ENCODE data around the gene SH3RF2. TPM values are rescaled to one million over a fixed set of nuclear protein-coding genes. Genes with fewer than 3 reads are reported as not detected.

SH3RF2 gene
- total and polyA plus RNA-seq, 10 of the 15 experiments (the other 5 are each of a cell fraction or from before 2014, with no cell fraction given) = 0.15 TPM; not detected in 9

DNA sequence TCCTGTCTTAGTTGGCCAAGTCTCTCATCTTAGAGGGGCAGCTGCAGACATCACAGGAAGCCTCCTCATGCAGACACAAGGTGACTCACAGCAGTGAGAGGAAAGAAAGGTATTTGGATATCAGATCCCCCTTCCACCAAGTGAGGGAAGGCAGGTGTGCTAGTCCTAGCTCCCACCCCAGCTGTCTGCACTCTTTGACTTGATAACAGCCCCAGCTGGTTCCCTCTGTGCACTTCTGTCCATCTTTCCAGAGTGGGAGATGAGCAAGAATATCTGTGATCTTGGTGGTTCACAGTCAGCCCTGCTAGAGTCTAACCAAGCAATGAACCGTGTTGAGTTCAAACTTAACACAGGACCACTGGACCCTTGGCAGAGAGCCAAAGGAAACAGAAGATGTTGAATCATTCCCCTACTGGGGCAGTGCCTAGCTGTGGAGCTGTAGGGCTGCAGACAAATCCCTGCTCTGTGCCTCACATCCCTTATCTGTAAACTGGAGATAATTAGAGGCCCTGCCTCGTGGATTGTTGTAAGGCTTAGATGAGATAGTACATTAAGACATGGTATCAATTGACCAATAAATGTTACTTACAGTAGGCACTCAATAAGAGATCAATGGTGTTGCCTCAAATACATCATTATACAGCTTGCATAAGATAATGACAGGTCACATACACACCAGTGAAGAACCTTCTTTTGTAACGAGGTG lies 39.1 kb downstream of the SH3RF2 start:
- SMC1A ChIA-PET (ENCODE audit: uncharacterized antibody, unreplicated experiment) = interaction anchor here (1.1 kb wide), 1 partner anchor 155 kb away, joined by 3 read pairs; no protein-coding TSS in a partner anchor
- Histone ChIP-seq H2AFZ (ENCODE audit: control insufficient read depth, low read depth, low read length) (no peak overlapping the region), H3K27me3 (replicated peaks in 1 of 2; ENCODE audit: control insufficient read depth in 2 of 2, insufficient read depth in 2 of 2, low read length in 1 of 2) (no peaks in the 10 kb centered on the region; a peak in 1 of 4 replicates), H4K20me1 (ENCODE audit: control insufficient read depth, insufficient read depth) (no peaks in the 10 kb centered on the region), H3K36me3 (ENCODE audit: control insufficient read depth in 2 of 2, insufficient read depth in 2 of 2, low read length in 1 of 2) (no peaks in the 10 kb centered on the region), H3K27ac (ENCODE audit: control insufficient read depth, insufficient read depth) (no peak overlapping the region), H3K79me2 (ENCODE audit: control insufficient read depth, insufficient read depth, low read length) (no peaks in the 10 kb centered on the region), H3K4me3 (no peak overlapping the region), H3K4me1 (ENCODE audit: control insufficient read depth, insufficient read depth, low read length) (no peaks in the 10 kb centered on the region), H3K9me3 (replicated peaks; ENCODE audit: control insufficient read depth, insufficient read depth, low read length) (no peaks in the 10 kb centered on the region), H3K9ac (ENCODE audit: control insufficient read depth, insufficient read depth, low read length) (no peak overlapping the region), H3K4me2 (ENCODE audit: control insufficient read depth, insufficient read depth) (no peak overlapping the region)
- DNase-seq (ENCODE audit: low read depth, low spot score) = no peak
- CTCF ChIA-PET = interaction anchor here (0.6 kb wide), 1 partner anchor 1772 kb away, joined by 3 read pairs; no protein-coding TSS in a partner anchor
- no peak for ATAC-seq
- intact Hi-C loops (cut with micrococcal nuclease; ENCODE audit: unreplicated experiment) = no loop called here
- in situ Hi-C loops (cut with MboI) = no loop called here
- POLR2A ChIA-PET = interaction anchor here (0.6 kb wide), 1 partner anchor 9 kb away, joined by 3 read pairs; no protein-coding TSS in a partner anchor
- WGBS (ENCODE audit: insufficient coverage, insufficient replicate concordance, low lambda C conversion rate, missing lambda C conversion rate) = 0% methylated on average over 3 of the region's 3 CpGs
- RAD21 ChIA-PET (ENCODE audit: unreplicated experiment) = no interaction called here
- no peak for FAIRE-seq
- no TSS peak for BruUV-seq (replicated peaks)
- TF ChIP-seq FOS (IDR thresholded peaks at IDR 0.05; ENCODE audit: borderline replicate concordance, extremely low read depth, insufficient read length) = no peak
- no peak for TF ChIP-seq NRF1 (conservative IDR thresholded peaks at IDR 0.05; ENCODE audit: low read depth, low read length)
- no peak for TF ChIP-seq RAD51 (IDR thresholded peaks at IDR 0.05)
- TF ChIP-seq, protein P1, sequence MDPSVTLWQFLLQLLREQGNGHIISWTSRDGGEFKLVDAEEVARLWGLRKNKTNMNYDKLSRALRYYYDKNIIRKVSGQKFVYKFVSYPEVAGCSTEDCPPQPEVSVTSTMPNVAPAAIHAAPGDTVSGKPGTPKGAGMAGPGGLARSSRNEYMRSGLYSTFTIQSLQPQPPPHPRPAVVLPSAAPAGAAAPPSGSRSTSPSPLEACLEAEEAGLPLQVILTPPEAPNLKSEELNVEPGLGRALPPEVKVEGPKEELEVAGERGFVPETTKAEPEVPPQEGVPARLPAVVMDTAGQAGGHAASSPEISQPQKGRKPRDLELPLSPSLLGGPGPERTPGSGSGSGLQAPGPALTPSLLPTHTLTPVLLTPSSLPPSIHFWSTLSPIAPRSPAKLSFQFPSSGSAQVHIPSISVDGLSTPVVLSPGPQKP (IDR thresholded peaks at IDR 0.05; ENCODE audit: low read depth, low read length) = no peak
- TF ChIP-seq RCOR1 (conservative IDR thresholded peaks at IDR 0.05; ENCODE audit: low read depth, low read length) = no peak
- TF ChIP-seq, protein P2, sequence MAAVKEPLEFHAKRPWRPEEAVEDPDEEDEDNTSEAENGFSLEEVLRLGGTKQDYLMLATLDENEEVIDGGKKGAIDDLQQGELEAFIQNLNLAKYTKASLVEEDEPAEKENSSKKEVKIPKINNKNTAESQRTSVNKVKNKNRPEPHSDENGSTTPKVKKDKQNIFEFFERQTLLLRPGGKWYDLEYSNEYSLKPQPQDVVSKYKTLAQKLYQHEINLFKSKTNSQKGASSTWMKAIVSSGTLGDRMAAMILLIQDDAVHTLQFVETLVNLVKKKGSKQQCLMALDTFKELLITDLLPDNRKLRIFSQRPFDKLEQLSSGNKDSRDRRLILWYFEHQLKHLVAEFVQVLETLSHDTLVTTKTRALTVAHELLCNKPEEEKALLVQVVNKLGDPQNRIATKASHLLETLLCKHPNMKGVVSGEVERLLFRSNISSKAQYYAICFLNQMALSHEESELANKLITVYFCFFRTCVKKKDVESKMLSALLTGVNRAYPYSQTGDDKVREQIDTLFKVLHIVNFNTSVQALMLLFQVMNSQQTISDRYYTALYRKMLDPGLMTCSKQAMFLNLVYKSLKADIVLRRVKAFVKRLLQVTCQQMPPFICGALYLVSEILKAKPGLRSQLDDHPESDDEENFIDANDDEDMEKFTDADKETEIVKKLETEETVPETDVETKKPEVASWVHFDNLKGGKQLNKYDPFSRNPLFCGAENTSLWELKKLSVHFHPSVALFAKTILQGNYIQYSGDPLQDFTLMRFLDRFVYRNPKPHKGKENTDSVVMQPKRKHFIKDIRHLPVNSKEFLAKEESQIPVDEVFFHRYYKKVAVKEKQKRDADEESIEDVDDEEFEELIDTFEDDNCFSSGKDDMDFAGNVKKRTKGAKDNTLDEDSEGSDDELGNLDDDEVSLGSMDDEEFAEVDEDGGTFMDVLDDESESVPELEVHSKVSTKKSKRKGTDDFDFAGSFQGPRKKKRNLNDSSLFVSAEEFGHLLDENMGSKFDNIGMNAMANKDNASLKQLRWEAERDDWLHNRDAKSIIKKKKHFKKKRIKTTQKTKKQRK (IDR thresholded peaks at IDR 0.05; ENCODE audit: low read depth, low read length) = no peak
- TF ChIP-seq LARP7 (IDR thresholded peaks at IDR 0.05) = no peak
- no peak for TF ChIP-seq TCF3 (IDR thresholded peaks at IDR 0.05; ENCODE audit: borderline replicate concordance, insufficient read depth, low read depth, low read length)
- no peak for TF ChIP-seq CEBPB (IDR thresholded peaks at IDR 0.05; ENCODE audit: borderline replicate concordance in 1 of 2, low read depth in 2 of 2, low read length in 2 of 2)
- TF ChIP-seq, protein P3, sequence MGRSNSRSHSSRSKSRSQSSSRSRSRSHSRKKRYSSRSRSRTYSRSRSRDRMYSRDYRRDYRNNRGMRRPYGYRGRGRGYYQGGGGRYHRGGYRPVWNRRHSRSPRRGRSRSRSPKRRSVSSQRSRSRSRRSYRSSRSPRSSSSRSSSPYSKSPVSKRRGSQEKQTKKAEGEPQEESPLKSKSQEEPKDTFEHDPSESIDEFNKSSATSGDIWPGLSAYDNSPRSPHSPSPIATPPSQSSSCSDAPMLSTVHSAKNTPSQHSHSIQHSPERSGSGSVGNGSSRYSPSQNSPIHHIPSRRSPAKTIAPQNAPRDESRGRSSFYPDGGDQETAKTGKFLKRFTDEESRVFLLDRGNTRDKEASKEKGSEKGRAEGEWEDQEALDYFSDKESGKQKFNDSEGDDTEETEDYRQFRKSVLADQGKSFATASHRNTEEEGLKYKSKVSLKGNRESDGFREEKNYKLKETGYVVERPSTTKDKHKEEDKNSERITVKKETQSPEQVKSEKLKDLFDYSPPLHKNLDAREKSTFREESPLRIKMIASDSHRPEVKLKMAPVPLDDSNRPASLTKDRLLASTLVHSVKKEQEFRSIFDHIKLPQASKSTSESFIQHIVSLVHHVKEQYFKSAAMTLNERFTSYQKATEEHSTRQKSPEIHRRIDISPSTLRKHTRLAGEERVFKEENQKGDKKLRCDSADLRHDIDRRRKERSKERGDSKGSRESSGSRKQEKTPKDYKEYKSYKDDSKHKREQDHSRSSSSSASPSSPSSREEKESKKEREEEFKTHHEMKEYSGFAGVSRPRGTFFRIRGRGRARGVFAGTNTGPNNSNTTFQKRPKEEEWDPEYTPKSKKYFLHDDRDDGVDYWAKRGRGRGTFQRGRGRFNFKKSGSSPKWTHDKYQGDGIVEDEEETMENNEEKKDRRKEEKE (IDR thresholded peaks at IDR 0.05) = no peak
- TF ChIP-seq STAT3 (IDR thresholded peaks at IDR 0.05; ENCODE audit: low read depth, low read length) = no peak
- TF ChIP-seq BACH1 (IDR thresholded peaks at IDR 0.05; ENCODE audit: borderline replicate concordance) = no peak
- no peak for TF ChIP-seq CREM (IDR thresholded peaks at IDR 0.05; ENCODE audit: low read depth)
- no peak for TF ChIP-seq NFYB (IDR thresholded peaks at IDR 0.05; ENCODE audit: insufficient read depth, low read depth, low read length)

Measured in GM12878 (cell line).